Testis (tissue), 2 donors: ENCODE results near the gene SLC29A4.

Experiments used
- POLR2A ChIP-seq: fragments of 450-650 bp; IDR thresholded peaks from one replicate; pipeline ENCODE4 v1.6.1; 2017; ENCODE audit warnings: antibody characterized with exemption, mild to moderate bottlenecking, moderate library complexity
- TF ChIP-seq, protein P1 (sequence below), 3 experiments: fragments of 450-650 bp in 2 of 3; fragments of 200-600 bp in 1 of 3; sonication (generic) in 1 of 3; IDR thresholded peaks; one replicate each; pipeline ENCODE4 v1.5.1; 2016 to 2019; ENCODE audit warnings: antibody characterized with exemption in 3 of 3, mild to moderate bottlenecking in 2 of 3, moderate library complexity in 1 of 3

DNA sequence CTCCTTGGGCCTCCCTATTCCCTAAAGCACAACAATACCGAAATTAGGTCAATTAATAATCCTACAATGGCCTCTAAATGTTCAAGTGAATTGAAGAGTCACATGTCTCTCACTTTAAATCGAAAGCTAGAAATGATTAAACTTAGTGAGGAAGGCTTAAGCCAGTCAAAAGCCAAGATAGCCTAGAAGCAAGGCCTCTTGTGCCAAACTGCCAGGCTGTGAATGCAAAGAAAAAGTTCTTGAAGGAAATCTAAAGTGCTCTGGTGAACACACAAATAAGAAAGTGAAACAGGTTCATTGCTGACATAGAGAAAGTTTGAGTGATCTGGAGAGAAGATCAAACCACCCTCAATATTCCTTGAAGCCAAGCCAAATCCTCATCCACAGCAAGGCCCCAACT is 57.2 kb downstream of the SLC29A4 start:
- TF ChIP-seq, protein P1, sequence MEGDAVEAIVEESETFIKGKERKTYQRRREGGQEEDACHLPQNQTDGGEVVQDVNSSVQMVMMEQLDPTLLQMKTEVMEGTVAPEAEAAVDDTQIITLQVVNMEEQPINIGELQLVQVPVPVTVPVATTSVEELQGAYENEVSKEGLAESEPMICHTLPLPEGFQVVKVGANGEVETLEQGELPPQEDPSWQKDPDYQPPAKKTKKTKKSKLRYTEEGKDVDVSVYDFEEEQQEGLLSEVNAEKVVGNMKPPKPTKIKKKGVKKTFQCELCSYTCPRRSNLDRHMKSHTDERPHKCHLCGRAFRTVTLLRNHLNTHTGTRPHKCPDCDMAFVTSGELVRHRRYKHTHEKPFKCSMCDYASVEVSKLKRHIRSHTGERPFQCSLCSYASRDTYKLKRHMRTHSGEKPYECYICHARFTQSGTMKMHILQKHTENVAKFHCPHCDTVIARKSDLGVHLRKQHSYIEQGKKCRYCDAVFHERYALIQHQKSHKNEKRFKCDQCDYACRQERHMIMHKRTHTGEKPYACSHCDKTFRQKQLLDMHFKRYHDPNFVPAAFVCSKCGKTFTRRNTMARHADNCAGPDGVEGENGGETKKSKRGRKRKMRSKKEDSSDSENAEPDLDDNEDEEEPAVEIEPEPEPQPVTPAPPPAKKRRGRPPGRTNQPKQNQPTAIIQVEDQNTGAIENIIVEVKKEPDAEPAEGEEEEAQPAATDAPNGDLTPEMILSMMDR (IDR thresholded peaks at IDR 0.05): no peak
- no peak for TF ChIP-seq POLR2A
